ENCODE measurements around the gene HYAL1. TPM values are rescaled to one million over a fixed set of nuclear protein-coding genes. Genes with fewer than 3 reads are reported as not detected.
A peak's percentile ranks its signal among the peaks of the same experiment; 100 is the strongest.

Gene HYAL1
- total and polyA plus RNA-seq, 9 donors = 1.8 to 9.3 (median 3.5) TPM

GRCh38 chr3:50261505-50261904 is 41.9 kb downstream of the HYAL1 start:
- peak overlapping the region; percentile 97 to 99 for H3K27ac ChIP-seq
- peak in 3 of 5 donors; percentile 36 to 48 (median 40) for DNase-seq
- TF ChIP-seq EP300 (IDR thresholded peaks at IDR 0.05) (no peak), POLR2A (IDR thresholded peaks at IDR 0.05) (no peak), CTCF (IDR thresholded peaks at IDR 0.05) (no peak)
- H3K4me1 ChIP-seq (ENCODE audit: insufficient read depth) = peaks cover 34% of the 10 kb centered on the region
- no peaks in the 10 kb centered on the region for H3K36me3 ChIP-seq
- H3K9me3 ChIP-seq = no peaks in the 10 kb centered on the region
- H3K4me3 ChIP-seq = no peak overlapping the region
- no peaks in the 10 kb centered on the region for H3K27me3 ChIP-seq
- intact Hi-C loops (cut with DNase I) = loop anchor here in 1 of 4 donors (10.0 kb wide), 1 partner anchor 63 kb away; the partner anchor contains the start of genes HYAL2 and TUSC2
- WGBS, 3 donors = 25 to 51% (median 48%) methylated on average over 2 of the region's 2 CpGs

- TF ChIP-seq POLR2A (IDR thresholded peaks at IDR 0.05) (no peak), CTCF (IDR thresholded peaks at IDR 0.05) (no peak), EP300 (IDR thresholded peaks at IDR 0.05) (no peak)
- no peak overlapping the region for H3K4me3 ChIP-seq
- H3K36me3 ChIP-seq = no peaks in the 10 kb centered on the region
- H3K9me3 ChIP-seq = no peaks in the 10 kb centered on the region
- peak overlapping the region; percentile 97 to 99 for H3K27ac ChIP-seq
- intact Hi-C loops (cut with DNase I) = loop anchor here in 1 of 4 donors (10.0 kb wide), 1 partner anchor 64 kb away; the partner anchor contains the start of genes HYAL2 and TUSC2
- peak in 3 of 5 donors; percentile 44 to 49 (median 48) for DNase-seq
- no peaks in the 10 kb centered on the region for H3K27me3 ChIP-seq
- 54 to 61% (median 54%) methylated on average over 5 of the region's 5 CpGs for WGBS, 3 donors
- H3K4me1 ChIP-seq (ENCODE audit: insufficient read depth) = peaks cover 29% of the 10 kb centered on the region
Observed at GRCh38 chr3:50260942-50261441, 42.4 kb downstream of the HYAL1 start.

- H3K4me1 ChIP-seq (ENCODE audit: insufficient read depth) = peaks cover 22% of the 10 kb centered on the region
- TF ChIP-seq CTCF (IDR thresholded peaks at IDR 0.05) = peak; percentile 99 to 100 (median 100)
- TF ChIP-seq EP300 (IDR thresholded peaks at IDR 0.05) = no peak
- peak; percentile 92 for TF ChIP-seq POLR2A (IDR thresholded peaks at IDR 0.05)
- peak; percentile 93 to 97 (median 96) for DNase-seq
- H3K27me3 ChIP-seq = no peaks in the 10 kb centered on the region
- H3K36me3 ChIP-seq = no peaks in the 10 kb centered on the region
- peak overlapping the region; percentile 97 to 99 for H3K27ac ChIP-seq
- H3K9me3 ChIP-seq = no peaks in the 10 kb centered on the region
- H3K4me3 ChIP-seq = peak overlapping the region; percentile 60
- WGBS, 3 donors = 1 to 4% (median 1%) methylated on average over 29 to 70 of the region's 70 CpGs
- intact Hi-C loops (cut with DNase I) = loop anchor here in 1 of 4 donors (10.0 kb wide), 1 partner anchor 65 kb away; the partner anchor contains the start of genes HYAL2 and TUSC2
Observed at GRCh38 chr3:50260027-50260941, 43.1 kb downstream of the HYAL1 start.

- intact Hi-C loops (cut with DNase I) = loop anchor here in 1 of 4 donors (2.0 to 10.0 kb wide), 2 partner anchors 15 to 65 kb away; partner anchors contain the start of genes HYAL2 and TUSC2
- 52 to 56% (median 53%) methylated on average over 18 of the region's 18 CpGs for WGBS, 3 donors
- H3K27me3 ChIP-seq = no peaks in the 10 kb centered on the region
- DNase-seq = peak in 1 of 5 donors; percentile 54
- TF ChIP-seq EP300 (IDR thresholded peaks at IDR 0.05) = no peak
- no peak for TF ChIP-seq POLR2A (IDR thresholded peaks at IDR 0.05)
- no peak for TF ChIP-seq CTCF (IDR thresholded peaks at IDR 0.05)
- H3K4me1 ChIP-seq (ENCODE audit: insufficient read depth) = peaks cover 17% of the 10 kb centered on the region
- peak overlapping the region; percentile 97 to 99 for H3K27ac ChIP-seq
- no peak overlapping the region for H3K4me3 ChIP-seq
- no peaks in the 10 kb centered on the region for H3K36me3 ChIP-seq
- no peaks in the 10 kb centered on the region for H3K9me3 ChIP-seq
Observed at GRCh38 chr3:50259432-50260026, 43.8 kb downstream of the HYAL1 start.
